Islet of Langerhans (tissue), 1 donor: ENCODE data around the gene TLE5.
A peak's percentile ranks its signal among the peaks of the same experiment; 100 is the strongest.
"Not testable (repeated sequence)": the region's sequence is repeated elsewhere in the genome, so short reads cannot be mapped to it uniquely, and the experiment has no call there.

ENCODE experiments used
- FAIRE-seq: peaks from one replicate; lab custom pipeline; 2011; peaks lifted over from hg19 to GRCh38; lab: Jason Lieb, UNC

The TLE5 gene

DNA sequence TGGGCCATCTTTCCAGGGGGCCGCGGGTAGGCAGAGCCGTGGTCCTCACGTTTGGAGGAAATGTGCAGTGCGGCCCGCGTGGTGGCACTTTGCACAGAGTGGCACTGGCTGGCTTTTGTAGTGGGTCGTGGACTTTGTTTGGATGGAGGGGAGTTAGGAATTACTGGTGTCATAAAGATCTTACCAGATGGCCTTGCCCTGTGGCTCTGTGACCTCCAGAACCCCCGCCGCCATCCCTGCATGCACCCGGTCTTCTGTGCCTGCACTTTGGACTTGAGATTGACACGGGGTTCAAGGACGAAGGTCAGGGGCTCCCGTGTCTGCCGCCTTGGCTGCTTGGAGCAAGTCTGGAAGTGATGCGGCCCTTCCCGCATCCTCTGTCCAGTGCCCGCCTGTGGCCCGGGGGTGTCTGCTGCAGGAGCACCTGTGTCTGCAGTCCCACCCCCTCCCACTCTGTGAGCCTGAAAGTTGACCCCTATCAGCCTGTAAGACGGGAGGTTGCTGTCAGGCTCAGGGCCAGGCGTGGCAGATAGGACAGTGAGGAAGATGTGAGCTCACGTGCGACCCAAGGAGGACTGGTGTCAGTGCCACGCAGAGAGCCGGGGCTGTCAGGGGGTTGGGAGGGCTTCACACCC, 34.1 kb upstream of the TLE5 start:
- no peak for FAIRE-seq

DNA sequence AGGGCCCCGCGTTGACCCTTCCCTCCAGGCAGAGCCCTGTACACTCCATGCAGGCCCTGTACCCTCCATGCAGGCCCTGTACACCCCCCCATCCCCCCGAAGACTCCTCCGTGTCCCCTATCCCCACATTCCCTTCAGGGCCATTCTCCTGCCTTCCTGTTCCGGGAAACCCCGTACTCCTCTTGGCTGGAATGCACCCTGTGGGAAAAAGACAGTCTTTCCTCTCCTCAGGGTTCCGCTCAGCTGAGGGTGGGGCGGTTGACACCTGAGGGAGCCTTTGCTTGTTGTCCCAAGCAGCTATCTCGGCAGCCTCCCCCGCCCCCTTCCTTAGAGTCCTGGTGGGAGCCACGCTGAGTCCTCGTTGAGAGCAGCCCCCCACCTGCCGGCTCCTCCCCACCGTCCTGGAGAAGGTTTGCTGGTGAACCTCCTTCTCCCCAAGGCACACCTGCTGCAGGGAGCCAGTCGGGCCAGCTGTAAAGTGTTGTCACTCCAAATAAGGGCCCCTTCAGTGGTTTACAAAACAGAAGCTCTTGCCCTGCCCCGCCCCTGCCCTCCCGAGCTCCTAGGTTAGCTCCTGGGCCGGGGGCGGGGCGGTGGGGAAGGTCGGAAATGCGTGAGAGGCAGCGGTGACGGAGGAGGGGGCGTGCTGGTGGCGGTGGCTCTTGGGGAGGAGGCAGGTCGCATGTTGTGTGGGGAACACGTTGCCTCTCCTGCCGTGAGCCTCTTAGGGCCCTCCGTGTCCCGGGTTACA, 33.3 kb upstream of the TLE5 start:
- no peak for FAIRE-seq

DNA sequence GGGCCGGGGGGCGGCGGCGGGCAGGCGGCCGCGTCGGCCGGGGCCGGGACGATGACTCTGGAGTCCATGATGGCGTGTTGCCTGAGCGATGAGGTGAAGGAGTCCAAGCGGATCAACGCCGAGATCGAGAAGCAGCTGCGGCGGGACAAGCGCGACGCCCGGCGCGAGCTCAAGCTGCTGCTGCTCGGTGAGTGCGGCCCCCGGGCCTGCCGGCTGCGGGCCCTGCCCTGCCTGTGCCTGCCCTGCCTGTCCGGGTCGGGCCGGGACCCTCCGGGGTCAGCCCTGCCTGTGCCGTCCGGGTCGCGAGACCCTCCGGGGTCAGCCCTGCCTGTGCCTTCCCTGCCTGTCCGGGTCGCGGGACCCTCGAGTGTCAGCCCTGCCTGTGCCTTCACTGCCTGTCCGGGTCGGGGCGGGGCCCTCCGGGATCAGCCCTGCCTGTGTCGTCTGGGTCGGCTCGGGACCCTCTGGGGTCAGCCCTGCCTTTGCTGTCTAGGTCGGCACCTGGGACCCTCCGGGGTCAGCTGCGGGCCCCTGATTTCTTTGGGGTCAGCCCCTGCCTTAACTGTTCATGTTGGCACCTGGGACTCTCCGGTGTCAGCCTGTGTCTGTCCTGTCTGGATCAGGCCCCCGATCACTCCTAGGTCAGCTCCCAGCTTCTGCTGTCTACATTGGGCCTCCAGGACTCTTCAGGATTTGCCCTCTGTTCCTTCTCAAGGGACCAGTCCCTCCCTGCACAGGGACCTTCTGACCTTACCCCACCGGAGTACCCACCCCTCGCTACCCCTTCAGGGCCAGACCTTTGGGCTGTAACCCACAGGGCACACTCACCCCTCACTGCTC, 32.5 kb upstream of the TLE5 start:
- FAIRE-seq = no peak

DNA sequence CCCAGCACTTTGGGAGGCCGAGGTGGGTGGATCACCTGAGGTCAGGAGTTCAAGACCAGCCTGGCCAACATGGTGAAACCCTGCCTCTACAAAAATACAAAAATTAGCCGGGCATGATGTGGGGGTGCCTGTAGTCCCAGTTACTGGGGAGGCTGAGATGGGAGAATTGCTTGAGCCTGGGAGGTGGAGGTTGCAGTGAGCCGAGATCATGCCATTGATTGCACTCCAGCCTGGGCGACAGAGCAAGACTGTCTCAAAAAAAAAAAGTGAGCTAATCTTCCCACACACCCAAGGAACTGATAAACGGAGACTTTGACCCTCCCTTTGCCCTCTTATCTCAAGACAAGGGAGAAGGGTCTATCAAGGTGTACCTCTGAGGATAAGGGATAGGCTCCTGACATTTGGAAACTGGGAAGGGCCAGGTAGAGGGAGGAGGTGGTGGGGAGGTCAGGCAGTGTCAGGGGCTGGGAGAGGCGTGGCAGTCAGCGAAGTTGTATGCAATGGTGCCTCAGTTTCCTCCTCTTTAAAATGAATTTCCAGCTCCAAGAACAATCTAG, 27.1 kb upstream of the TLE5 start:
- FAIRE-seq = not testable (repeated sequence)

DNA sequence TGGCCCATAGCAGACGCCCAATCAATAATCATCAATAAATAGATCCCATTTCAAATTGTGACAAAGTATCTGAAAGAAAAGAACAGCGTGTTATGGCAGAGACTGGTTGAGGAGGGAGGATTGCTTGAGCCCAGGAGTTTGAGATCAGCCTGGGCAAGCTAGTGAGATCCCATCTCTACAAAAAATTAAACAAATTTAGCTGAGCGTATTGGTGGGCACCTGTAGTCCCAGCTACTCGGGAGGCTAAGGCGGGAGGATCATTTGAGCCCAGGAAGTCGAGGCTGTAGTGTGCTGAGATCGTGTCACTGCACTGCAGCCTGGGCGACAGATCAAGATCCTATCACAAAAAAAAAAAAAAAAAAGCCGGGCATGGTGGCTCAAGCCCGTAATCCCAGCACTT, 25.5 kb upstream of the TLE5 start:
- no peak for FAIRE-seq

DNA sequence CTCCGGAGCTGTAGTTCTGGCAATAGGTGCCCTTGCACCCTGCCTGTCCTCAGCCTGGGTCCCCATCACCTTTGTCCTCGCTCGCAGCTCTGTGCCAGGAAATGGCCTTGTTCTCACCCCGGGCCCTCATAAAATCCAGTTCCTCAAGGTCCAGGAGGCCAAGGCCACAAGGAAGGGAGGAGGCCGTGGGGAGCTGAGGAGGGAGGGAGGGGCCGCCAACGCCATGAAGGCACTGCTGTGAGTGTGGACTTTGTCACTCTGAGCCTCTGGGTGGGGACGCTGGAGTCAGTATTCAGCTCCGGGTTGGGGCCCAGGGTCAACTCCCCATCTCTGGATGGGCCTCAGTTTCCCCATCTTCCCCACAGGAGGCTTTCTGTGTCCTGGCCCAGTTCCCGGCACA, 22.6 kb upstream of the TLE5 start:
- FAIRE-seq = no peak

DNA sequence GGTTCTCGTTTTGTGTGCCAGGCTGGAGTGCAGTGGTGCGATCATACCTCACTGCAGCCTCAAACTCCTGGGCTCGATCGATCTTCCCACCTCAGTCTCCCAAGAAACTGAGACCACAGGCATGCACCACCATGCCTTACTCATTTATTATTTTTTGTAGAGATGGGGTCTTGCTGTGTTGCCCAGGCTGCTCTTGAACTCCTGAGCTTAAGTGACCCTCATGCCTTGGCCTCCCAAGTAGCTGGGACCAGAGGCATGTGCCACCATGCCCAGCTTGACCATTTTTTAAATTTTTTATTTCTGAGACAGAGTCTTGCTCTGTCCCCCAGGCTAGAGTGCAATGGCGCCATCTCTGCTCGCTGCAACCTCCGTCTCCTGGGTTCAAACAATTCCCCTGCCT, 21.7 kb upstream of the TLE5 start:
- FAIRE-seq = no peak

DNA sequence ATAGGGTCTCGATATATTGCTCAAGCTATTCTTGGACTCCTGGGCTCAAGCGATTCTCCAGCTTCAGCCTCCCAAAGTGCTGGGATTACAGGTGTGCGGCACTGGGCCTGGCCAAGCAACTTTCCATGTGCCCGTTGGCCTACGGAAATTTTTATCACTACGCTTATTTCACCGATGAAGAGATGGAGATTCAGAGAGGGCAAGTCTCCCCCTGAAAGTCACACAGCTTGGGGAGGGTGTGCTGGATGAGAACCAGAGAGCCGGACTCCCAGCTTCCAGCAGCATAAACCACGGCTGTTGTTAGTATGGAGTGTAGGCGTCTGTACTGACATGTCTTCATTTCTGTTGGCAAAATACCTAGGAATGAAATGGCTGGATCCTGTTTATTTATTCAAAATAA, 20.0 kb upstream of the TLE5 start:
- no peak for FAIRE-seq

DNA sequence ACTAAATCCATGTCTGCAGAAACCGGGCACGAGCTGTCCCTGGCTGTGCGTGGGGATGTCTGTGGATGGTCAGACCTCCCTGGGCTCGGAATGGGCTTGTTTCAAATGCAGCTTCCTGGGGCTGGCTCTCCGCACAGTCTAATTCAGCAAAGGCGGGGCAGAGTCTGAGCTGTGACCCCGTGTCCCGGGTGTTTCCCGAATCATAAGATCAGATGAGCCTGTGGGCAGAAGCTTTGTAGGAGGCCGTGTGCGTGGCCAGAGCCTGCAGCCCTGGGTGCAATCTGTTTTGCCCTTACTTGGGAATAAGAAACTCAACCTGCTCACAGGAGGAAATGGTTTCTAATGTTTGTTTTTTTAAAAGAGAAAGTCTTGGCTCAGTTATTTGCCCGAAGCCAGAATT, 18.0 kb upstream of the TLE5 start:
- no peak for FAIRE-seq

DNA sequence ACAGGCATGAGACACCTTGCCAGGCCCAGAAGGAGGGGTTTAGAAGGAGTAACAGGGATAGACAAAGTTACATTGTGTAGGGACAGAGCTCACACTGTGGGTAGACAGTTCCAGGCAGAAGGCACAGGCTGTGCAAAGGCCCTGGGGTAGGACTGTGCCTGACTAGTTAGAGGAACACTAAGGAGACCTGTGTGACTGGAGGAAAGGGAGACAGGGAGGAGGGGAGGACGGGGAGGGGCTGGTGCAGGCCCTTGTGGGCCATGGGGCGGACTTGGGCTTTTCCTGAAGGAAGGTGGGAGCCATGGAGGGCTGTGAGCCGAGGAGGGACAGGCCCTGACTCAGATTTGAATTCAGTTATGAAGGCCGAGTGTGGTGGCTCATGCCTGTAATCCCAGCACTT, 17.3 kb upstream of the TLE5 start:
- no peak for FAIRE-seq

DNA sequence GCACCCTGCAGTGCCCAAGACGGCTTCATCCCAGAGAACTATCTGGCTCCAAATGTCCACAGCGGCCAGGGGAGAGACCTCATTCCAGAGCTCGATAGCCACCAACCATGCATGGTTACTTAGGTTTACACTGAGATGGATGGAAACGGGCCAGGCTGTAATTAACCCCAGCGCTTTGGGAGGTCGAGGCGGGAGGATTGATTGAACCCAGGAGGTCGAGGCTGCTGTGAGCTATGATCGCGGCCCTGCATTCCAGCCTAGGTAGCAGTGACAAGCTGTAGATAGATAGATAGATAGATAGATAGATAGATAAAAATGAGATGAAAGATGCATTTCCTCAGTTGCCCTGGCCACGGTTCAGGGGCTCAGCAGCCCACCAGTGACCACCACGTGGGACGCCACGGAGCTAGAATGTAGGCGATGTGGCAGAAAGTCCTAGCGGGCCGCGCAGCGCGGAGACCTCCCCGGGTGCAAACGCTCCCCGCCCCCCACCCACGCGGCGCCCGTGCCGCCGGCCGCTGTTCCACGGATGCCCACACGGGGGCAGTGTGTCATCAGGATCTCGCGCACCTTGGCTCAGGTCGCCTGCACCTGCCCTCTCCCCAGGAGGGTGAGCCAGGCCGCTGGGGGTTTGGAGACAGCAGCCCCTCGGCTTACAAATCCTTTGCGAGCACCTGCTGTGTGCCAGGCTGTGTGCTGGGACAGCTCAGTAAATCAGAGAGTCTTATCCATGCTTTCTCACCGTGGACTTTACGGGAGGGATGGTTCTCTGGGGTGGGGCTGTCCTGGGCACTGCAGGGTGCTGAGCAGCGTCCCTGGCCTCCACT, 13.5 kb upstream of the TLE5 start:
- no peak for FAIRE-seq

DNA sequence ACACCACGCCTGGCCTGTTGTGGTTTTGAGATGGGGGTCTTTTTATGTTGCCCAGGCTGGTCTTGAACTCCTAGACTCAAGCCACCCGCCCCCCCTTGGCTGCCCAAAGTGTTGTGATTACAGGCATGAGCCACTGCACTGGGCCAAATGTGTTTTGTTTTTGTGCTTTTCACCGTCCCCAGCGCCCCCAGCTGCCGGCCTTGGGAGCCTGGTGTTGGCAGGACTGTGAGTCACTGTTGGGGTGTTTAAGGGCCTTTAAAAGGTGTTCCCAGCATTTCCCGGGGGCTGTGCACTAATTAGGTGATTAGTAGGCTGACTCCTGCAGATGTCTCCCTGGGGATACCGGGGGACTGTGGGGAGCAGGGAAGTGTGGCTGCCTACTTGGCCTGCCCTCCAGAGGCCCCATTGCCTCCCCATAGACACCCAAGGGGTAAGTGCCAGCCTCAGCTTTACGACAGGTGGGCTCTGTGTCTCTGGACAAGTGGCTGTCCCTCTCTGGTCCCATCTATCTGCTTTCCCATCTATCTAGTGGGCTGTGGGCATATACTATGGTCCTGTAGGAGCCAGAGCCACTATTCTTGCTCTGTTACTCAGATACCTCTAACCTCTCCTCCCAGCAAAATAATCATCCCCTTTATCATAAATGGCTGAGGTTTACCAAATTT, 11.8 kb upstream of the TLE5 start:
- no peak for FAIRE-seq

DNA sequence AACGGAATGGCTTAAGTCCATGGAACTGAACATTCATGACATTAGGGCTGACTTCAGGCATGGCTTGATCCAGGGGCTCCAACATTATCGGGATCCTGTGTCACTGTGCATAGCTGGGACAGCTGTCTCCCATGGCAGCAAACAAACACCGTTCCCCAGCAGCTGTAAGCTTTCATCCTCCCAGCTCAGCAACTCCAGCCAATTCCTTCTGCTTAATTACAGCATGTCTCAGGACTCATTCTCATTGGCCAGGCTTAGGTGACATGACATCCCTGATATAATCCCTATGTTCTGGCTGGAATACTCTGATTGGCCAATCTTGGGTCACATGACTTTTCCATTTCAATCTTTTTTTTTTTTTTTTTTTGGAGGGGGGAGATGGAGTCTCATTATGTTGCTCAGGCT, 10.9 kb upstream of the TLE5 start:
- peak; percentile 24 for FAIRE-seq

DNA sequence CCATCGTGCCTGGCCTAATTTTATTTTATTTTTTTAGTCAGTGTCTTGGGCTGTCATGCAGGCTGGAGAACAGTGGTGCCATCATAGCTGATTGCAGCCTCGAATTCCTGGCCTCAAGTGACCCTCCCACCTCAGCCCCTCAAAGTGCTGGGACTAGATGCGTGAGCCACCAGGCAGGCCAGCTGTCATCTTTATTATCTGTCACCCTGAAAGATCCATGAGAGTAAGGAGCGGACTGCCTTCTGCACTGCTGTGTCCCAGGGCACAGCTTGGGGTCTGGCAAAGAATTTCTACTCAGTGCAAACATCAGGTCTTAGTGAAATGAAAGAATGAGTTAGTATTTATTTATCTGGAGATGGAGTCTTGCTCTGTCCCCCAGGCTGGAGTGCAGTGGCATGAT, 9.5 kb upstream of the TLE5 start:
- FAIRE-seq = no peak

DNA sequence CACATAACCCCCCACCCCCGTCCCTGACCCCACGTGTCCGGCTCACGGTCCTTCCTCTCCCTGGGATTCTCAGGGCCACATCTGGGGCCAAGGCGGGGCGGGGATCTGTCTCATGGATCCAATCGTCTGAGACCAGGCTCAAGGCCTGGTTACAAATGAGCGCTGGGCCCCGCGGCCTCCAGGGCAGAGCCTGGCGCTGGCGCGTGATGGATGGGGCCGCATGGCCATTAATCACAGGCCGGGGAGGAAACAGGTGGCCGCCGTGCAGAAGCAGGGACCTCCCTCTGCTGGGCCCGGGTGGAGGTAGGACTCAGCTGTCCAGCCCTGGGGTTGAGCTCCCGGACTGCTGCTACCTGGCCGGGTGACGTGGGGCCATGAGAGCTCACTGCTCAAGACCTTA, 5.8 kb upstream of the TLE5 start:
- no peak for FAIRE-seq

DNA sequence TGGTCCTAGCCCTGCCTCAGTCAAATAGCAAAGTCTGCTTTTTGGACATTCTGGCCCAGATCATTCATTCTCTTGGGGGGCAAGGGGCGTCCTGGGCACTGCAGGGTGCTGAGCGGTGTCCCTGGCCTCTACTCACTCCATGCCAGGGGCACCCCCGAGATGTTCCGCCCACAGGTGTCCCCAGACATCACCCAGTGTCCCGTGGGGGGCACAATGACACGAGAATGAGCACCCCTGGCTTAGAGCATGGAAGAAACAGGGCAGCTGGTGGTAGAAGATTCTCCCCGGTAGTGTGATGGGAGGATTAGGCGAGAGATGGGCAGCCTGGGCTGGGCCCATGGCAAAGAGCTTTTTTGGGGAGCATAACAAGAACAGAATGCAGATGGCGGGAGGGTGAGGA, 5.3 kb upstream of the TLE5 start:
- FAIRE-seq = no peak

DNA sequence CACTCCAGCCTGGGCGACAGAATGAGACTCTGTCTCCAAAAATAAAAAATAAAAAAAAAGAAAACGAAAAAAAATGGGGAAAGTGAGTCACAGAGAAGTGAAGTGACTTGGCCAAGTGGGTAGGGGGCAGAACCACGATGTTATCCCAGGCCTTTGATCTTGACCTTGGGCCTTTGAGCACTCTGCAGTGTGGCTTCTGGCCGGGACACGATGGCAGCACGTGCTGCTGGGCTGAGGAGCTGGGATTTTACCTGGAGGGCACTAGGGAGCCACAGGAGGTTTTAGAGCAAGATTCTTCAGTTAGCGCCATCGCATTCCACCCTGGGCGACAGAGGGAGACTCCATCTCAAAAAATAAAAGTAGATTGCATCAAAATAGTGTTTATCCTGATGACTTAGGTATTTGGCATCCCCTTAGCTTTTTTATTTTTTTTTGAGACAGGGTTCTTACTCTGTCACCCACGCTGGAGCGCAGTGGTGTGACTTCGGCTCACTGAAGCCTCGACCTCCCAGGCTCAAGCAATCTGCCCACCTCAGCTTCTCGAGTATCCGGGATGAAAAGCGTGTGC, 4.3 kb upstream of the TLE5 start:
- no peak for FAIRE-seq

DNA sequence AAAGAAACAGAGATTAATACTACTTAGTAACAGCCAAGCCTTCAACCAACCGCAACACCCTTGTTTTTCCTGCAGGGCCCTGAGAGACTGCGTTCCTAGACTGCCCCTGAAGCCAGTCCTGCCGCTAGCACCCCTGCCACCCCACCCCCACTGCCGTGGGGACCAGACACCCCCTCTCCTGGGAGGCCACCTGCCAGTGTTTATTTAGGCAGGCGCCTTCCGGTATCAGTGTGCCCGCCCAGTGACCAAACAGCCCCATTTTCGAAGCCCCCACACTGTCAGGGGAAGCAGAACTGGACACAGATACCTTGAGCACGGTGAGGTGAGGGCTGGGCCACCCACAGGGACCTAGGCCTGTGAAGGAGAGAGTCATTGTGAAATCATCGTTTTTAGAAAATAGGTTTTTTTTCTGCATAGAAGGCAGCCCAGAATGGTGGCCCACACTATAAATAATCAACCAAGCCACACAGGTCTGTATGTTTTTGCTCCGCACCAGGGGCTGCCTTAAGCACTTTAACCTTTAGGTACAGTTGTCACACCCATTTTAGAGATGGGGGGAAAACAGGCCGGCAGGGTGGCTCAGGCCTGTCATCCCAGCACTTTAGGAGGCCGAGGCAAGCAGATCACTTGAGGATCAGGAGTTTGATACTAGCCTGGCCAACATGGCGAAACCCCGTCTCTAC, 3.5 kb upstream of the TLE5 start:
- no peak for FAIRE-seq

DNA sequence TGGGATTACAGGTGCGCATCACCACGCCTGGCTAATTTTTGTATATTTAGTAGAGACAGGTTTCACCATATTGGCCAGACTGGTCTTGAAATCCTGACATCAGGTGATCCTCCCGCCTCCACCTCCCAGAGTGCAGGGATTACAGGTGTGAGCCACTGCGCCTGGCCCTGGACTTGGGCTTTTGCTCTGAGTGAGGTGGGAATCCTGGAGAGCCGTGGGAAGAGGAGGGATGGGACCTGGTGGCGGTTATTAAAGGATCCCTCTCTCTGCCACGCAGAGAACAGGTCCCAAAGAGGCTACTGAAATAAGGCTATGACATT, 1.7 kb upstream of the TLE5 start:
- no peak for FAIRE-seq

DNA sequence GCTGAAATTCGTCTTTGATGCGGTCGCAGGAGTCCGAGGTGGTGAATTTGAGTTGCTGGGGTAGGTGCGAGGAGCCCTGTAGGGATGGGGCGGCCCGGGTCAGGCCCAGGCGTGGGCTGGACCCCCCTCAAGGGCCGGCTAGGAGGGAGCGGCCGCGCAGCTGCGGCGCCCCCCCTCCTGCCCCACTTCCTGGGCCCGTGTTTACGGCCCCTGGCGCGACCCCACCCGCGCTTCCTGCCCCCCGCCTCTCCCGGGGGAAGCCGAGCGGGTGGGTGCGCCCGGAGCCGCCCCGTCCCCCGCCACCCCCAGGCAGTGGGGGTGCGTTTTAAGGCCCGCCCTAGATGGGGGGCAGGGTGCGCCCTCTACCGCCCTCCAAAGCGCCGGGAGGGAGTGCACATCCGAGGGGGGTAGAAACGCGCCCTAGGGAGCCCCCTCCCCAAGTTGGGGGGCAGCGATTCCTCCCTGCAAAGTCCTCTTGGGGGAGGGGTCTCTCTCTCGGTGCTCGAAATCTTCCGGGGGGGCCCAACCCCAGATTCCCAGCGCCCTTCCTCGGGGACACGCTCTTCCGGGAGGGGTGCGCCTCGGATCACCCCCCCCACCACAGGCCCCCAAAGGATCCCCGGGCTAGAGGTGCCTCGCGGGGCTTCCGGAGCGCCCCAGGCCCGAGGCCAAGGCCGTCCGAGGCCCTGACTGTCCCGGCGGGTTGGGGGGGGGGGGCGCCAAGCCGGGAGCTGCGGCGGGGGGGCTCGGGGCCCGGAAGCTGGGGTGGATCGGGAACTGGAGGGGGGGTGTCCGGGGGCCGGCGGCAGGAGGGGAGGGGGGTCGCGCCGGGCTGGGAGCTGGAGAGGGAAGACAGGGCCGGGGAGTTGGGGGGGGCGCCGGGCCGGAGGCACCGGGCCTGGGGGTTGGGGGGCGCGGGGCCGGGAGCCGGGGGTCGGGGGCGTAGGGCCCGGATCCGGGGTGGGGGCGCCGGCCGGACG, 823 bp downstream of the TLE5 start:
- no peak for FAIRE-seq
